GM11168 (cell line): Measurements from ENCODE around the gene ACLY.
"Not testable (repeated sequence)": the region's sequence is repeated elsewhere in the genome, so short reads cannot be mapped to it uniquely, and the experiment has no call there.

Experiments used
- in situ Hi-C: fragments of 300-500 bp; cut with MboI; formaldehyde crosslinking; loops from one replicate; pipeline ENCODE4 v1.12.0; 2022; ENCODE audit warnings: low sequenced_read_pairs; ENCODE audit not compliant: unreplicated experiment

Gene ACLY

GRCh38 chr17:41837761-41838538, 80.8 kb downstream of the ACLY start, which contains the start of gene KLHL10:
Gene KLHL10 (plus strand): TSS chr17:41837825. CDS start chr17:41837933, 108 bp downstream.
- in situ Hi-C loops, result no loop called here

GRCh38 chr17:41836550-41837196, 82.1 kb downstream of the ACLY start:
- in situ Hi-C loops, result no loop called here

GRCh38 chr17:41835800-41836549, 82.8 kb downstream of the ACLY start, which contains the start of gene NT5C3B:
Gene NT5C3B (minus strand): TSS chr17:41836232. CDS start chr17:41836193, 39 bp downstream.
- in situ Hi-C loops, result no loop called here

- in situ Hi-C loops, result no loop called here
These were observed 83.4 kb downstream of the ACLY start for GRCh38 chr17:41835214-41835799.

- in situ Hi-C loops, result not testable (repeated sequence)
These were observed 88.8 kb downstream of the ACLY start for GRCh38 chr17:41829961-41830360.

- in situ Hi-C loops, result no loop called here
These were observed 93.4 kb downstream of the ACLY start for GRCh38 chr17:41825175-41825845.

- in situ Hi-C loops, result no loop called here
These were observed 94.7 kb downstream of the ACLY start for GRCh38 chr17:41824086-41824485.

- in situ Hi-C loops, result no loop called here
These were observed 95.2 kb downstream of the ACLY start for GRCh38 chr17:41823580-41823979.

GRCh38 chr17:41823141-41823524, 95.6 kb downstream of the ACLY start:
- in situ Hi-C loops, result no loop called here

GRCh38 chr17:41822216-41823140, 96.3 kb downstream of the ACLY start:
- in situ Hi-C loops, result no loop called here

GRCh38 chr17:41821776-41822175, 97.0 kb downstream of the ACLY start:
- in situ Hi-C loops, result no loop called here

- in situ Hi-C loops, result no loop called here
These were observed 100.7 kb downstream of the ACLY start for GRCh38 chr17:41818024-41818423.
